ENCODE results near the gene DLG4. TPM values are rescaled to one million over a fixed set of nuclear protein-coding genes. Genes with fewer than 3 reads are reported as not detected.

DLG4 gene
- total RNA-seq, 1 experiment from 2014 or later = 59.7 TPM

DNA sequence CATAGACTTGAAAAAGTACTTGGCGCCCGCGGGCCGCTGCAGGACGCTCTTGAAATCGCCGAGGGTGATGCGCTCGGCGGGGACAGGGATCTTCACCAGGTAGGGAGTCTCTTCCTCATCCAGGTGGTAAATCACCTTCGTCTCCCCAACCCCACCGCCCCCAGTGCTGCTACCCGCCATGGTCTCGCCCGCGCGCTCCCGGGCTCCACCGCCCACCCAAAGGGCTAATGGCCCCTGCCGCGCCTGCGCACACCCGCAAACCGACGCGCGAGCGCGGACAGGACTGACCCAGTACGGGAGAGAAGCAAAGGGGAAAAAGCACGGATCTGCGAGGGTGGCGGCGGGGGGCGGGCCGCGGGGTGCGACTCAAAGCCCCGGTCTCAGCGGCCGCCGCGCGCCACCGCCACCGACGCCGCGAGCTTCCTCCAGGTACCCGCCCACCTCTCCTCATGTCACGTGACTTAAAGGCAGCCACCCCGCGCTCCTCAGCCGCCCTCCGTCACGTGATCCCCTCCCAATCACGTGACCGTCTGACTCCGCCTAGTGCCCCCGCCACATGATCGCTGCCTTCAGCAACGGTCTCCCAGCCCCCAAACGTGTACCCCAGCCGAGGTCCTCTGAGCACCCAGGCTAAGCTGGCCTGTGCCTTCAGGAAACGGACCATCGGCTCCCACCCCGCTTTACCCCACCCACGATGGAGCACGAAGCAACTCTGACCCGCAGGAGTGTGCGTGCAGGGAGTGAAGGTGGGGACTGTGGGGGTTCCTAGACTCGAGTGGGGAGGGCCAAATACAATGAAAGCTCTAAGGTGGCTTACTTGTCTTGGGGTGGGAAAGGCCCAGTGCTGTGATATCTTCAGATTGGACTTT is 14.7 kb upstream of the DLG4 start, which contains the start of gene DVL2 (continued):
- TF ChIP-seq ZNF512 (CRISPR knock-in tag; IDR thresholded peaks at IDR 0.05; ENCODE audit: borderline replicate concordance) (no peak), FOXP4 (CRISPR knock-in tag; IDR thresholded peaks at IDR 0.05) (peak; percentile 68; the same call in 1 of the 2 replicates), AR (CRISPR knock-in tag; IDR thresholded peaks at IDR 0.05) (peak; percentile 73; the same call in 1 of the 2 replicates), ZNF416 (CRISPR knock-in tag; IDR thresholded peaks at IDR 0.05) (peak; percentile 98), TEAD4 (CRISPR knock-in tag; IDR thresholded peaks at IDR 0.05) (no peak), IRF2 (CRISPR knock-in tag; IDR thresholded peaks at IDR 0.05; ENCODE audit: borderline replicate concordance, low read depth) (no peak)
- TF ChIP-seq, protein P1, sequence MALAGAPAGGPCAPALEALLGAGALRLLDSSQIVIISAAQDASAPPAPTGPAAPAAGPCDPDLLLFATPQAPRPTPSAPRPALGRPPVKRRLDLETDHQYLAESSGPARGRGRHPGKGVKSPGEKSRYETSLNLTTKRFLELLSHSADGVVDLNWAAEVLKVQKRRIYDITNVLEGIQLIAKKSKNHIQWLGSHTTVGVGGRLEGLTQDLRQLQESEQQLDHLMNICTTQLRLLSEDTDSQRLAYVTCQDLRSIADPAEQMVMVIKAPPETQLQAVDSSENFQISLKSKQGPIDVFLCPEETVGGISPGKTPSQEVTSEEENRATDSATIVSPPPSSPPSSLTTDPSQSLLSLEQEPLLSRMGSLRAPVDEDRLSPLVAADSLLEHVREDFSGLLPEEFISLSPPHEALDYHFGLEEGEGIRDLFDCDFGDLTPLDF (CRISPR knock-in tag; IDR thresholded peaks at IDR 0.05) = peak; percentile 58; the same call in 1 of the 2 replicates
- TF ChIP-seq, protein P2, sequence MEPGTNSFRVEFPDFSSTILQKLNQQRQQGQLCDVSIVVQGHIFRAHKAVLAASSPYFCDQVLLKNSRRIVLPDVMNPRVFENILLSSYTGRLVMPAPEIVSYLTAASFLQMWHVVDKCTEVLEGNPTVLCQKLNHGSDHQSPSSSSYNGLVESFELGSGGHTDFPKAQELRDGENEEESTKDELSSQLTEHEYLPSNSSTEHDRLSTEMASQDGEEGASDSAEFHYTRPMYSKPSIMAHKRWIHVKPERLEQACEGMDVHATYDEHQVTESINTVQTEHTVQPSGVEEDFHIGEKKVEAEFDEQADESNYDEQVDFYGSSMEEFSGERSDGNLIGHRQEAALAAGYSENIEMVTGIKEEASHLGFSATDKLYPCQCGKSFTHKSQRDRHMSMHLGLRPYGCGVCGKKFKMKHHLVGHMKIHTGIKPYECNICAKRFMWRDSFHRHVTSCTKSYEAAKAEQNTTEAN (CRISPR knock-in tag; IDR thresholded peaks at IDR 0.05) = 0 out of 2 replicates have a peak, but pooled peaks have one; percentile 28

DNA sequence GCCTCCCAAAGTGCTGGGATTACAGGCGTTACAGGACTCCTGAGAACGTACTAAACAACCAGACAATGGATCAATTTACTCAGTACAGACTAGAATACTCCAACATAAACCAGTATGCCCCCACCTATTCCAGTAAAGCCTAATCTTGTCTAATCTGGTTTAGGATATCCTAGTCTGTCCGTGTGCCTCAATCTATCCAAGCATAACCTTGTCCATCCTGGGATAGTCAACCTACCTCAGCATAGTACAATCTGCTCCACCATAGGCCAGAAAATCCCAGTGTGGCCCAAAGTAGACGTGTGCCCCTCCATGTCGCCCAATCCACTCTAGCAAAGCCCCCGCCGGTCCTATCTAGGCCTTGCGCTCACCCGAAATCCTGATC is 14.1 kb upstream of the DLG4 start:
- TF ChIP-seq GABPB1 (CRISPR knock-in tag; IDR thresholded peaks at IDR 0.05) = no peak
- TF ChIP-seq ZNF317 (CRISPR knock-in tag; IDR thresholded peaks at IDR 0.05; ENCODE audit: borderline replicate concordance, low read depth) = no peak
- TF ChIP-seq CBFB (CRISPR knock-in tag; IDR thresholded peaks at IDR 0.05; ENCODE audit: low read depth) = no peak
- no peak for TF ChIP-seq OVOL2 (CRISPR knock-in tag; IDR thresholded peaks at IDR 0.05; ENCODE audit: borderline replicate concordance)
- TF ChIP-seq, protein P3, sequence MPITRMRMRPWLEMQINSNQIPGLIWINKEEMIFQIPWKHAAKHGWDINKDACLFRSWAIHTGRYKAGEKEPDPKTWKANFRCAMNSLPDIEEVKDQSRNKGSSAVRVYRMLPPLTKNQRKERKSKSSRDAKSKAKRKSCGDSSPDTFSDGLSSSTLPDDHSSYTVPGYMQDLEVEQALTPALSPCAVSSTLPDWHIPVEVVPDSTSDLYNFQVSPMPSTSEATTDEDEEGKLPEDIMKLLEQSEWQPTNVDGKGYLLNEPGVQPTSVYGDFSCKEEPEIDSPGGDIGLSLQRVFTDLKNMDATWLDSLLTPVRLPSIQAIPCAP (CRISPR knock-in tag; IDR thresholded peaks at IDR 0.05) = no peak
- no peak for TF ChIP-seq CREB1 (CRISPR knock-in tag; IDR thresholded peaks at IDR 0.05)
- TF ChIP-seq ZNF416 (CRISPR knock-in tag; IDR thresholded peaks at IDR 0.05) = no peak
- TF ChIP-seq FOXK1 (CRISPR knock-in tag; IDR thresholded peaks at IDR 0.05) = no peak
- no peak for TF ChIP-seq NR3C1 (CRISPR knock-in tag; conservative IDR thresholded peaks at IDR 0.05; ENCODE audit: low read depth)
- TF ChIP-seq NR2C2 (CRISPR knock-in tag; IDR thresholded peaks at IDR 0.05) = no peak
- no peak for TF ChIP-seq ESRRA (CRISPR knock-in tag; IDR thresholded peaks at IDR 0.05; ENCODE audit: borderline replicate concordance)
- TF ChIP-seq, protein P4, sequence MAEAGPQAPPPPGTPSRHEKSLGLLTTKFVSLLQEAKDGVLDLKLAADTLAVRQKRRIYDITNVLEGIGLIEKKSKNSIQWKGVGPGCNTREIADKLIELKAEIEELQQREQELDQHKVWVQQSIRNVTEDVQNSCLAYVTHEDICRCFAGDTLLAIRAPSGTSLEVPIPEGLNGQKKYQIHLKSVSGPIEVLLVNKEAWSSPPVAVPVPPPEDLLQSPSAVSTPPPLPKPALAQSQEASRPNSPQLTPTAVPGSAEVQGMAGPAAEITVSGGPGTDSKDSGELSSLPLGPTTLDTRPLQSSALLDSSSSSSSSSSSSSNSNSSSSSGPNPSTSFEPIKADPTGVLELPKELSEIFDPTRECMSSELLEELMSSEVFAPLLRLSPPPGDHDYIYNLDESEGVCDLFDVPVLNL (CRISPR knock-in tag; IDR thresholded peaks at IDR 0.05; ENCODE audit: borderline replicate concordance, low read depth) = no peak
- TF ChIP-seq TEAD1 (CRISPR knock-in tag; IDR thresholded peaks at IDR 0.05) = no peak
- Mint-ChIP-seq H3K9me3 (no peaks in the 10 kb centered on the region), H3K36me3 (peaks cover 43% of the 10 kb centered on the region), H3K27ac (peak overlapping the region; percentile 96), H3K27me3 (ENCODE audit: low read depth) (no peaks in the 10 kb centered on the region), H3K4me1 (peaks cover 29% of the 10 kb centered on the region), H3K4me3 (peak overlapping the region; percentile 99)
- DNase-seq (ENCODE audit: low spot score) (no peak), ATAC-seq (peak; percentile 3)
- ChIA-PET CTCF (interaction anchor here (1.0 to 6.0 kb wide), 6 partner anchors 13 to 63 kb away, joined by 5 to 36 read pairs (median 6); partner anchors contain the start of genes ACADVL and DLG4), POLR2A (interaction anchor here (0.6 to 1.2 kb wide), 3 partner anchors 9 to 14 kb away, joined by 4 to 5 read pairs (median 5); partner anchors contain the start of genes ACADVL and DLG4)
